Measurements from ENCODE around the gene PLEKHG3. TPM values are rescaled to one million over a fixed set of nuclear protein-coding genes. Genes with fewer than 3 reads are reported as not detected.

Gene PLEKHG3
- total RNA-seq, 6 experiments from 2014 or later: 6.0 to 11.7 (median 9.2) TPM

- TF ChIP-seq CTCF (IDR thresholded peaks at IDR 0.05): no peak
- Mint-ChIP-seq H3K27me3 (ENCODE audit: insufficient read depth) (peaks cover 28% of the 10 kb centered on the region), H3K36me3 (ENCODE audit: low read depth) (no peaks in the 10 kb centered on the region), H3K4me3 (no peak overlapping the region), H3K9me3 (no peaks in the 10 kb centered on the region), H3K27ac (no peak overlapping the region), H3K4me1 (ENCODE audit: low read depth) (peaks cover 5% of the 10 kb centered on the region; the same call in 1 of the 2 replicates)
- no peak for DNase-seq
Measured at GRCh38 chr14:64692986-64693809, 11.0 kb upstream of the PLEKHG3 start.

- H3K27me3 Mint-ChIP-seq (ENCODE audit: insufficient read depth): peaks cover 26% of the 10 kb centered on the region
- no peaks in the 10 kb centered on the region for H3K36me3 Mint-ChIP-seq (ENCODE audit: low read depth)
- peaks cover 5% of the 10 kb centered on the region; the same call in 1 of the 2 replicates for H3K4me1 Mint-ChIP-seq (ENCODE audit: low read depth)
- no peak for TF ChIP-seq CTCF (IDR thresholded peaks at IDR 0.05)
- no peak for DNase-seq
- H3K4me3 Mint-ChIP-seq: no peak overlapping the region
- H3K9me3 Mint-ChIP-seq: no peaks in the 10 kb centered on the region
- no peak overlapping the region for H3K27ac Mint-ChIP-seq
Measured at GRCh38 chr14:64693810-64694165, 10.4 kb upstream of the PLEKHG3 start.

- no peak for TF ChIP-seq CTCF (IDR thresholded peaks at IDR 0.05)
- H3K4me3 Mint-ChIP-seq: no peak overlapping the region
- no peaks in the 10 kb centered on the region for H3K36me3 Mint-ChIP-seq (ENCODE audit: low read depth)
- H3K4me1 Mint-ChIP-seq (ENCODE audit: low read depth): peaks cover 5% of the 10 kb centered on the region; the same call in 1 of the 2 replicates
- peaks cover 20% of the 10 kb centered on the region for H3K27me3 Mint-ChIP-seq (ENCODE audit: insufficient read depth)
- no peak overlapping the region for H3K27ac Mint-ChIP-seq
- no peaks in the 10 kb centered on the region for H3K9me3 Mint-ChIP-seq
- no peak for DNase-seq
Measured at GRCh38 chr14:64695071-64695470, 9.2 kb upstream of the PLEKHG3 start.

GRCh38 chr14:64696355-64696857, 7.8 kb upstream of the PLEKHG3 start:
- H3K27me3 Mint-ChIP-seq (ENCODE audit: insufficient read depth): peaks cover 19% of the 10 kb centered on the region
- TF ChIP-seq CTCF (IDR thresholded peaks at IDR 0.05): no peak
- H3K36me3 Mint-ChIP-seq (ENCODE audit: low read depth): no peaks in the 10 kb centered on the region
- no peak overlapping the region for H3K4me3 Mint-ChIP-seq
- no peak for DNase-seq
- H3K9me3 Mint-ChIP-seq: no peaks in the 10 kb centered on the region
- H3K27ac Mint-ChIP-seq: no peak overlapping the region
- H3K4me1 Mint-ChIP-seq (ENCODE audit: low read depth): peaks cover 5% of the 10 kb centered on the region; the same call in 1 of the 2 replicates

GRCh38 chr14:64698903-64699302, 5.3 kb upstream of the PLEKHG3 start:
- Mint-ChIP-seq H3K27me3 (ENCODE audit: insufficient read depth) (peaks cover 33% of the 10 kb centered on the region), H3K4me1 (ENCODE audit: low read depth) (peaks cover 5% of the 10 kb centered on the region; the same call in 1 of the 2 replicates), H3K4me3 (no peak overlapping the region), H3K27ac (no peak overlapping the region), H3K9me3 (no peaks in the 10 kb centered on the region), H3K36me3 (ENCODE audit: low read depth) (no peaks in the 10 kb centered on the region)
- DNase-seq: no peak
- no peak for TF ChIP-seq CTCF (IDR thresholded peaks at IDR 0.05)
